Natural killer cell (primary cell): ENCODE measurements around the gene DERL2. TPM values are rescaled to one million over a fixed set of nuclear protein-coding genes. Genes with fewer than 3 reads are reported as not detected.

Source experiments
- ATAC-seq, 3 donors: fragments of 150-1000 bp in 2 of 3; fragments of 200-7000 bp in 1 of 3; cut with Tn5 transposase; 1 replicate in 1 of 3; 2 replicates in 2 of 3; pipeline ENCODE4 v1.10.0; 2021; ENCODE audit warnings: mild to moderate bottlenecking in 2 of 3, moderate library complexity in 2 of 3
- DNase-seq, 2 donors: peaks; one replicate each; pipeline versions ENCODE4 v3.0.0 to v3.0.0-alpha.2; 2013 to 2021; ENCODE audit warnings: mixed read lengths in 1 of 2
- H3K27ac ChIP-seq: one replicate; pipeline ENCODE4 v1.5.1; 2013; ENCODE audit warnings: mild to moderate bottlenecking, low read length
- H3K27me3 ChIP-seq: one replicate; pipeline ENCODE4 v1.6.1; 2013; ENCODE audit warnings: low read length; ENCODE audit not compliant: control insufficient read depth, insufficient read depth
- H3K36me3 ChIP-seq: one replicate; pipeline ENCODE4 v1.6.1; 2013; ENCODE audit warnings: low read length; ENCODE audit not compliant: control insufficient read depth, insufficient read depth
- H3K4me1 ChIP-seq: one replicate; pipeline ENCODE4 v1.6.1; 2013; ENCODE audit warnings: low read length; ENCODE audit not compliant: control insufficient read depth, insufficient read depth
- H3K4me3 ChIP-seq: one replicate; pipeline ENCODE4 v1.5.1; 2013; ENCODE audit warnings: low read length
- H3K9me3 ChIP-seq: one replicate; pipeline ENCODE4 v1.6.1; 2013; ENCODE audit warnings: low read length; ENCODE audit not compliant: control insufficient read depth, insufficient read depth
- H3K27ac Mint-ChIP-seq, 2 donors: one replicate each; pipeline ENCODE4 v1.8.0; 2022; ENCODE audit warnings: mild to moderate bottlenecking in 2 of 2, mixed read lengths in 2 of 2, moderate library complexity in 1 of 2
- H3K27me3 Mint-ChIP-seq, 2 donors: one replicate each; pipeline ENCODE4 v1.8.0; 2022; ENCODE audit warnings: low read depth in 2 of 2, mixed read lengths in 2 of 2
- H3K36me3 Mint-ChIP-seq: one replicate; pipeline ENCODE4 v1.8.0; 2022; ENCODE audit warnings: mixed read lengths
- H3K4me1 Mint-ChIP-seq, 2 donors: one replicate each; pipeline ENCODE4 v1.8.0; 2022; ENCODE audit warnings: mixed read lengths in 2 of 2
- H3K4me3 Mint-ChIP-seq: one replicate; pipeline ENCODE4 v1.8.0; 2022; ENCODE audit warnings: mild to moderate bottlenecking, moderate library complexity, mixed read lengths
- H3K9me3 Mint-ChIP-seq, 2 donors: one replicate each; pipeline ENCODE4 v1.8.0; 2022; ENCODE audit warnings: mixed read lengths in 2 of 2
- CTCF ChIP-seq: fragments of 200-600 bp; IDR thresholded peaks from one replicate; pipeline ENCODE4 v1.8.0; 2022; ENCODE audit warnings: antibody characterized with exemption
- WGBS: methylation state at CpG from one replicate; pipeline ENCODE4 v1.1.7; 2013; ENCODE audit warnings: missing lambda C conversion rate; ENCODE audit not compliant: insufficient coverage; 5-methylcytosine and 5-hydroxymethylcytosine counted together
- intact Hi-C: fragments of 100-400 bp; cut with micrococcal nuclease; formaldehyde crosslinking; loops from one replicate; pipeline ENCODE4 v1.14.2; 2022
- total RNA-seq, 4 donors: library from RNA; stranded (reverse); fragments of 120-200 nt in 1 of 4; gene quantifications; one replicate each; pipeline versions ENCODE4 v1.2.3 to v1.2.4, GENCODE V29; 2013 to 2022

Gene DERL2
- total RNA-seq, 3 donors from 2014 or later (not counting 1 experiment from before 2014, with no cell fraction given): 86.0 to 105 (median 94.3) TPM

DNA sequence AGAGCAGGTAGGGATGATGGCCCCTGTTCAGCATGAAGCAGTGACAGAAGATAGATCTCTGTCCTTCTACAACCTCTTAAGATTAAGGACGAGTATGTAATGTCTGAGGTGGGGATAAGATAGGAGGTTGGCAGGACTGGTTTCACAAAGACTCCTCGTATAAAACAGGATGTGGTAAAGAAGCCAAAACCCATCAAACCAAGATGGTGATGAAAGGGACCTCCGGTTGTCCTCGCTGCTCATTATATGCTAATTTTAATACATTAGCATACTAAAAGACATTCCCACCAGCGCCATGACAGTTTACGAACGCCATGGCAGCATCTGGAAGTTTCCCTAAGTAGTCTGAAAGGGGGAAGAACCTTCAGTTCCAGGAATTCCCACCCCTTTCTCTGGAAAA, 27.6 kb upstream of the DERL2 start:
- peak overlapping the region; percentile 71 for H3K4me3 Mint-ChIP-seq
- H3K36me3 Mint-ChIP-seq: peaks cover 31% of the 10 kb centered on the region
- peaks cover 0 to 3% of the 10 kb centered on the region in 2 donors for H3K9me3 Mint-ChIP-seq
- peak; percentile 63 to 82 (median 77) for ATAC-seq
- peaks cover 29 to 46% of the 10 kb centered on the region in 2 donors for H3K4me1 Mint-ChIP-seq
- peak in 1 of 2 donors; percentile 65 for DNase-seq
- 8% methylated on average over 3 of the region's 7 CpGs for WGBS
- no peaks in the 10 kb centered on the region for H3K27me3 ChIP-seq
- intact Hi-C loops: no loop called here
- H3K27ac Mint-ChIP-seq: peak overlapping the region; percentile 56 to 69
- peaks cover 26% of the 10 kb centered on the region for H3K4me1 ChIP-seq
- H3K9me3 ChIP-seq: no peaks in the 10 kb centered on the region
- no peak overlapping the region for H3K27ac ChIP-seq
- no peak overlapping the region for H3K4me3 ChIP-seq
- no peaks in the 10 kb centered on the region for H3K27me3 Mint-ChIP-seq
- peaks cover 39% of the 10 kb centered on the region for H3K36me3 ChIP-seq
- no peak for TF ChIP-seq CTCF

GRCh38 chr17:5511401-5512225, 25.6 kb upstream of the DERL2 start:
- H3K27ac ChIP-seq: no peak overlapping the region
- H3K4me1 Mint-ChIP-seq: peaks cover 29 to 38% of the 10 kb centered on the region in 2 donors
- peak in 1 of 2 donors; percentile 28 for DNase-seq

GRCh38 chr17:5510771-5511170, 24.8 kb upstream of the DERL2 start:
- WGBS: 95% methylated on average over 8 of the region's 8 CpGs
- no peaks in the 10 kb centered on the region for H3K27me3 Mint-ChIP-seq
- H3K27ac ChIP-seq: no peak overlapping the region
- no peak overlapping the region for H3K27ac Mint-ChIP-seq
- no peak overlapping the region for H3K4me3 Mint-ChIP-seq
- H3K4me1 ChIP-seq: peaks cover 26% of the 10 kb centered on the region
- H3K36me3 Mint-ChIP-seq: peaks cover 9% of the 10 kb centered on the region
- H3K36me3 ChIP-seq: peaks cover 25% of the 10 kb centered on the region
- no peak overlapping the region for H3K4me3 ChIP-seq
- H3K9me3 Mint-ChIP-seq: peaks cover 0 to 3% of the 10 kb centered on the region in 2 donors
- ATAC-seq (no peak), DNase-seq (no peak)
- H3K4me1 Mint-ChIP-seq: peaks cover 29 to 35% of the 10 kb centered on the region in 2 donors
- no peaks in the 10 kb centered on the region for H3K27me3 ChIP-seq
- TF ChIP-seq CTCF: no peak
- H3K9me3 ChIP-seq: no peaks in the 10 kb centered on the region
- intact Hi-C loops: no loop called here

More at GRCh38 chr17:5511401-5512225, 25.6 kb upstream of the DERL2 start:
- Mint-ChIP-seq H3K27me3 (no peaks in the 10 kb centered on the region), H3K27ac (peak overlapping the region; percentile 72 to 84), H3K4me3 (peak overlapping the region; percentile 71), H3K9me3 (peaks cover 0 to 3% of the 10 kb centered on the region in 2 donors), H3K36me3 (peaks cover 13% of the 10 kb centered on the region)
- Histone ChIP-seq H3K27me3 (no peaks in the 10 kb centered on the region), H3K9me3 (no peaks in the 10 kb centered on the region), H3K36me3 (peaks cover 32% of the 10 kb centered on the region), H3K4me1 (peaks cover 26% of the 10 kb centered on the region), H3K4me3 (no peak overlapping the region)
- ATAC-seq: peak; percentile 65 to 80 (median 79)
- WGBS: 92% methylated on average over 14 of the region's 17 CpGs
- intact Hi-C loops: no loop called here
- no peak for TF ChIP-seq CTCF
